Transverse colon (tissue), 4 donors: ENCODE data around the gene SUSD2. TPM values are rescaled to one million over a fixed set of nuclear protein-coding genes. Genes with fewer than 3 reads are reported as not detected.

Source experiments
- DNase-seq: peaks from one replicate; pipeline ENCODE4 v3.0.0-alpha.2; 2019
- H3K27ac ChIP-seq, 4 donors: fragments of 200-600 bp; sonication (generic); 2 replicates each; pipeline ENCODE4 v1.5.1; 2016 to 2018; ENCODE audit warnings: inconsistent platforms in 4 of 4
- H3K27me3 ChIP-seq: fragments of 200-600 bp; sonication (generic); 2 replicates; pipeline ENCODE4 v1.5.1; 2017; ENCODE audit warnings: inconsistent platforms
- H3K36me3 ChIP-seq, 4 donors: fragments of 200-600 bp; sonication (generic); 2 replicates each; pipeline ENCODE4 v1.5.1; 2017 to 2019; ENCODE audit warnings: inconsistent platforms in 4 of 4
- H3K4me1 ChIP-seq, 4 donors: fragments of 200-600 bp; sonication (generic); 2 replicates each; pipeline ENCODE4 v1.5.1; 2017 to 2020; ENCODE audit warnings: inconsistent platforms in 4 of 4
- H3K4me3 ChIP-seq, 4 donors: fragments of 200-600 bp; sonication (generic); 1 replicate in 1 of 4; 2 replicates in 3 of 4; pipeline versions ENCODE4 v1.5.1 to v1.6.1; 2017 to 2019; ENCODE audit warnings: inconsistent platforms in 4 of 4
- H3K9me3 ChIP-seq, 2 donors: fragments of 200-600 bp; sonication (generic); 2 replicates each; pipeline ENCODE4 v1.5.1; 2017 to 2019; ENCODE audit warnings: inconsistent platforms in 2 of 2
- CTCF ChIP-seq, 5 experiments: fragments of 200-600 bp in 3 of 5; fragments of 450-650 bp in 2 of 5; sonication (generic) in 3 of 5; IDR thresholded peaks; 1 replicate in 2 of 5; 2 replicates in 3 of 5; pipeline ENCODE4 v1.5.1; 2016 to 2017; ENCODE audit warnings: antibody characterized with exemption in 5 of 5, inconsistent platforms in 3 of 5, mild to moderate bottlenecking in 2 of 5, moderate library complexity in 1 of 5
- EP300 ChIP-seq: sonication (generic); formaldehyde crosslinking; IDR thresholded peaks from one replicate; pipeline ENCODE4 v1.6.1; 2017; ENCODE audit warnings: antibody characterized with exemption, low read depth
- POLR2A ChIP-seq: fragments of 450-650 bp; IDR thresholded peaks from one replicate; pipeline ENCODE4 v1.6.1; 2016; ENCODE audit warnings: antibody characterized with exemption, mild to moderate bottlenecking, moderate library complexity
- POLR2AphosphoS5 ChIP-seq, 3 donors: sonication (generic); formaldehyde crosslinking; IDR thresholded peaks; one replicate each; pipeline ENCODE4 v1.6.1; 2016; ENCODE audit warnings: antibody characterized with exemption in 3 of 3
- WGBS, 2 donors: methylation state at CpG; one replicate each; pipeline ENCODE4 v1.1.5; 2018; ENCODE audit warnings: low coverage in 1 of 2; 5-methylcytosine and 5-hydroxymethylcytosine counted together
- in situ Hi-C, 4 donors: fragments of 200-750 bp; cut with MboI; loops; one replicate each; pipeline versions ENCODE4 v1.15.0 to v1.15.1; 2017; ENCODE audit warnings: low sequenced_read_pairs in 3 of 4, low pct_ligation_motif_present in 1 of 4, low pct_unique_long_range_greater_than_20kb in 1 of 4
- intact Hi-C: fragments of 100-400 bp; cut with DNase I; formaldehyde crosslinking; loops from one replicate; pipeline ENCODE4 v1.15.1; 2023; ENCODE audit warnings: low total_unique reads
- total RNA-seq, 4 donors: library from RNA; depleted of rRNA; stranded (reverse); fragments of >200 nt; gene quantifications; one replicate each; pipeline ENCODE4 v1.1.0, GENCODE V29; 2016

SUSD2 gene
- total RNA-seq, 4 donors from 2014 or later = 0.37 to 67.7 (median 3.8) TPM

GRCh38 chr22:24148266-24149197 is 32.8 kb upstream of the SUSD2 start:
- in situ Hi-C loops = no loop called here
- WGBS, 2 donors = 77% methylated on average over 5 of the region's 5 CpGs; no CpG with 5 or more reads in 1 of the 2 donors
- DNase-seq = no peak
- TF ChIP-seq POLR2A (no peak), POLR2AphosphoS5 (IDR thresholded peaks at IDR 0.05) (no peak), CTCF (IDR thresholded peaks at IDR 0.05) (no peak), EP300 (no peak)
- Histone ChIP-seq H3K9me3 (no peaks in the 10 kb centered on the region), H3K27ac (peak overlapping the region; percentile 86 to 93 (median 88)), H3K4me3 (no peak overlapping the region), H3K4me1 (peaks cover 40 to 60% (median 45%) of the 10 kb centered on the region in 4 donors), H3K36me3 (no peaks in the 10 kb centered on the region), H3K27me3 (no peaks in the 10 kb centered on the region)
- intact Hi-C loops = no loop called here

- peak overlapping the region; percentile 86 to 93 (median 88) for H3K27ac ChIP-seq
- H3K27me3 ChIP-seq = no peaks in the 10 kb centered on the region
- H3K9me3 ChIP-seq = no peaks in the 10 kb centered on the region
- H3K4me1 ChIP-seq = peaks cover 40 to 60% (median 45%) of the 10 kb centered on the region in 4 donors
- intact Hi-C loops = no loop called here
- no peak overlapping the region for H3K4me3 ChIP-seq
- no peak for DNase-seq
- TF ChIP-seq CTCF (IDR thresholded peaks at IDR 0.05) (no peak), EP300 (no peak), POLR2A (no peak), POLR2AphosphoS5 (IDR thresholded peaks at IDR 0.05) (no peak)
- WGBS, 2 donors = 98 to 100% methylated on average over 2 to 4 of the region's 4 CpGs
- in situ Hi-C loops = no loop called here
- no peaks in the 10 kb centered on the region for H3K36me3 ChIP-seq
Measured at GRCh38 chr22:24149198-24149590, 32.1 kb upstream of the SUSD2 start.

GRCh38 chr22:24153353-24153752 is 27.9 kb upstream of the SUSD2 start:
- peak; percentile 39 for DNase-seq
- in situ Hi-C loops (no loop called here), intact Hi-C loops (no loop called here)
- Histone ChIP-seq H3K36me3 (no peaks in the 10 kb centered on the region), H3K27me3 (no peaks in the 10 kb centered on the region), H3K27ac (peak overlapping the region; percentile 36 to 66 (median 48)), H3K9me3 (no peaks in the 10 kb centered on the region), H3K4me1 (peaks cover 24 to 45% (median 29%) of the 10 kb centered on the region in 4 donors), H3K4me3 (no peak overlapping the region)
- TF ChIP-seq EP300 (no peak), POLR2A (no peak), POLR2AphosphoS5 (IDR thresholded peaks at IDR 0.05) (no peak), CTCF (IDR thresholded peaks at IDR 0.05) (no peak)
- WGBS, 2 donors = 54% methylated on average over 2 of the region's 3 CpGs; no CpG with 5 or more reads in 1 of the 2 donors

- in situ Hi-C loops = no loop called here
- peak overlapping the region; percentile 36 to 66 (median 48) for H3K27ac ChIP-seq
- no peak for DNase-seq
- intact Hi-C loops = no loop called here
- H3K27me3 ChIP-seq = no peaks in the 10 kb centered on the region
- no peaks in the 10 kb centered on the region for H3K9me3 ChIP-seq
- WGBS, 2 donors = 95% methylated on average over 7 of the region's 7 CpGs; no CpG with 5 or more reads in 1 of the 2 donors
- peaks cover 18 to 45% (median 26%) of the 10 kb centered on the region in 4 donors for H3K4me1 ChIP-seq
- no peaks in the 10 kb centered on the region for H3K36me3 ChIP-seq
- TF ChIP-seq CTCF (IDR thresholded peaks at IDR 0.05) (no peak), POLR2AphosphoS5 (IDR thresholded peaks at IDR 0.05) (no peak), EP300 (no peak)
- H3K4me3 ChIP-seq = no peak overlapping the region
Measured at GRCh38 chr22:24153959-24154358, 27.3 kb upstream of the SUSD2 start.
